Kidney (tissue), 14 donors: ENCODE data around the gene EPS8L2. TPM values are rescaled to one million over a fixed set of nuclear protein-coding genes. Genes with fewer than 3 reads are reported as not detected.

Experiments
- DNase-seq, 5 donors: peaks; one replicate each; pipeline ENCODE4 v3.0.0-alpha.2; 2013 to 2020
- FAIRE-seq: peaks from 2 replicates; lab custom pipeline; 2012; peaks lifted over from hg19 to GRCh38; lab: Jason Lieb, UNC
- H3K27ac ChIP-seq, 2 donors: one replicate each; pipeline ENCODE4 v1.7.0; 2013; ENCODE audit warnings: low read depth in 2 of 2, low read length in 2 of 2, inconsistent platforms in 1 of 2
- H3K27me3 ChIP-seq: one replicate; pipeline ENCODE4 v1.7.1; 2013; ENCODE audit warnings: low read length, inconsistent platforms; ENCODE audit not compliant: control insufficient read depth, insufficient read depth
- H3K36me3 ChIP-seq, 3 donors: one replicate each; pipeline versions ENCODE4 v1.7.0 to v1.7.1; 2013; ENCODE audit warnings: low read length in 3 of 3, control low read depth in 1 of 3, inconsistent platforms in 1 of 3; ENCODE audit not compliant: insufficient read depth in 3 of 3, control insufficient read depth in 2 of 3
- H3K4me1 ChIP-seq, 3 donors: one replicate each; pipeline versions ENCODE4 v1.7.0 to v1.7.1; 2013; ENCODE audit warnings: low read length in 3 of 3, inconsistent platforms in 1 of 3, low read depth in 1 of 3; ENCODE audit not compliant: control insufficient read depth in 2 of 3, insufficient read depth in 2 of 3
- H3K4me3 ChIP-seq, 3 donors: one replicate each; pipeline versions ENCODE4 v1.7.0 to v1.8.1; 2013; ENCODE audit warnings: low read length in 3 of 3, control low read depth in 1 of 3, inconsistent platforms in 1 of 3
- H3K9ac ChIP-seq, 3 donors: one replicate each; pipeline versions ENCODE4 v1.7.0 to v1.7.1; 2013; ENCODE audit warnings: low read length in 3 of 3, control low read depth in 1 of 3, inconsistent platforms in 1 of 3
- H3K9me3 ChIP-seq, 3 donors: one replicate each; pipeline versions ENCODE4 v1.7.0 to v1.7.1; 2013; ENCODE audit warnings: low read length in 3 of 3, control low read depth in 1 of 3, inconsistent platforms in 1 of 3; ENCODE audit not compliant: control insufficient read depth in 2 of 3, insufficient read depth in 1 of 3
- CTCF ChIP-seq: IDR thresholded peaks from 3 replicates; pipeline ENCODE4 v1.5.1; 2012; ENCODE audit warnings: mild to moderate bottlenecking, moderate library complexity, borderline replicate concordance; ENCODE audit not compliant: insufficient read depth; ENCODE audit errors: extremely low read depth
- intact Hi-C: fragments of 100-400 bp; cut with DNase I; formaldehyde crosslinking; loops from one replicate; pipeline ENCODE4 v1.11.1; 2022
- polyA plus RNA-seq: library from polyadenylated mRNA; stranded (reverse); fragments of 350-450 nt; fragmentation: Illumina TruSeq; extraction: RNeasy Lipid Tissue Mini Kit (QIAGEN cat#74804); gene quantifications from one replicate; pipeline ENCODE4 v1.2.3, GENCODE V29; 2014; ENCODE audit warnings: low read depth, low replicate concordance; ENCODE audit not compliant: insufficient read depth
- total RNA-seq: library from RNA; stranded (reverse); fragmentation: NEBNext Ultra II Directional; extraction: Animal tissue kit (Norgen Biotek cat#: 25700); gene quantifications from one replicate; pipeline ENCODE4 v1.2.1, GENCODE V29; 2021
- donor health status: control.
- donor health status: control.
- donor health status: control.
- donor health status: control.
- donor health status: control.
- donor health status: DM: yes; HTN: yes; CAD: no.
- donor health status: Normal renal cell carcinoma (clear cell type).

Gene EPS8L2
- total and polyA plus RNA-seq, 2 donors from 2014 or later, result 199 to 287 TPM

GRCh38 chr11:691710-692590, 14.1 kb upstream of the EPS8L2 start:
- no peak for TF ChIP-seq CTCF
- H3K27me3 ChIP-seq, result no peaks in the 10 kb centered on the region
- H3K9me3 ChIP-seq, result no peaks in the 10 kb centered on the region
- H3K9ac ChIP-seq, result no peak overlapping the region
- no peak for FAIRE-seq
- intact Hi-C loops, result no loop called here
- peaks cover 0 to 15% (median 7%) of the 10 kb centered on the region in 3 donors for H3K36me3 ChIP-seq
- no peak overlapping the region for H3K27ac ChIP-seq
- DNase-seq, result no peak
- peaks cover 0 to 13% (median 0%) of the 10 kb centered on the region in 3 donors for H3K4me1 ChIP-seq
- no peak overlapping the region for H3K4me3 ChIP-seq

- H3K27me3 ChIP-seq, result no peaks in the 10 kb centered on the region
- H3K9ac ChIP-seq, result peak overlapping the region in 1 of 3 donors; percentile 41
- TF ChIP-seq CTCF, result no peak
- H3K4me3 ChIP-seq, result no peak overlapping the region
- no peak for DNase-seq
- H3K27ac ChIP-seq, result no peak overlapping the region
- no peak for FAIRE-seq
- peaks cover 0 to 8% (median 2%) of the 10 kb centered on the region in 3 donors for H3K36me3 ChIP-seq
- intact Hi-C loops, result no loop called here
- H3K9me3 ChIP-seq, result no peaks in the 10 kb centered on the region
- peaks cover 0 to 17% (median 6%) of the 10 kb centered on the region in 3 donors for H3K4me1 ChIP-seq
These were observed 13.1 kb upstream of the EPS8L2 start for GRCh38 chr11:692824-693414.

GRCh38 chr11:693415-693831, 12.6 kb upstream of the EPS8L2 start:
- Histone ChIP-seq H3K27ac (no peak overlapping the region), H3K36me3 (peaks cover 0 to 5% (median 2%) of the 10 kb centered on the region in 3 donors), H3K4me1 (peaks cover 0 to 17% (median 6%) of the 10 kb centered on the region in 3 donors), H3K27me3 (no peaks in the 10 kb centered on the region), H3K4me3 (peak overlapping the region in 1 of 3 donors; percentile 35), H3K9me3 (no peaks in the 10 kb centered on the region), H3K9ac (peak overlapping the region in 2 of 3 donors; percentile 1 to 41)
- no peak for TF ChIP-seq CTCF
- intact Hi-C loops, result no loop called here
- DNase-seq (peak in 1 of 5 donors; percentile 34), FAIRE-seq (no peak)
